ENCODE measurements around the gene UBTD1. TPM values are rescaled to one million over a fixed set of nuclear protein-coding genes. Genes with fewer than 3 reads are reported as not detected.

UBTD1 gene
- total RNA-seq, 6 experiments from 2014 or later = 5.4 to 8.8 (median 7.0) TPM

GRCh38 chr10:97612386-97612785 is 113.7 kb downstream of the UBTD1 start:
- H3K4me3 ChIP-seq = no peak overlapping the region
- ATAC-seq (peak; percentile 64 to 96 (median 86)), DNase-seq (peak in 1 of 3 donors; percentile 10)
- H3K9me3 ChIP-seq = no peaks in the 10 kb centered on the region
- intact Hi-C loops (cut with DNase I) = no loop called here
- TF ChIP-seq POLR2A (IDR thresholded peaks at IDR 0.05) = no peak
- TF ChIP-seq, protein P1, sequence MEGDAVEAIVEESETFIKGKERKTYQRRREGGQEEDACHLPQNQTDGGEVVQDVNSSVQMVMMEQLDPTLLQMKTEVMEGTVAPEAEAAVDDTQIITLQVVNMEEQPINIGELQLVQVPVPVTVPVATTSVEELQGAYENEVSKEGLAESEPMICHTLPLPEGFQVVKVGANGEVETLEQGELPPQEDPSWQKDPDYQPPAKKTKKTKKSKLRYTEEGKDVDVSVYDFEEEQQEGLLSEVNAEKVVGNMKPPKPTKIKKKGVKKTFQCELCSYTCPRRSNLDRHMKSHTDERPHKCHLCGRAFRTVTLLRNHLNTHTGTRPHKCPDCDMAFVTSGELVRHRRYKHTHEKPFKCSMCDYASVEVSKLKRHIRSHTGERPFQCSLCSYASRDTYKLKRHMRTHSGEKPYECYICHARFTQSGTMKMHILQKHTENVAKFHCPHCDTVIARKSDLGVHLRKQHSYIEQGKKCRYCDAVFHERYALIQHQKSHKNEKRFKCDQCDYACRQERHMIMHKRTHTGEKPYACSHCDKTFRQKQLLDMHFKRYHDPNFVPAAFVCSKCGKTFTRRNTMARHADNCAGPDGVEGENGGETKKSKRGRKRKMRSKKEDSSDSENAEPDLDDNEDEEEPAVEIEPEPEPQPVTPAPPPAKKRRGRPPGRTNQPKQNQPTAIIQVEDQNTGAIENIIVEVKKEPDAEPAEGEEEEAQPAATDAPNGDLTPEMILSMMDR (IDR thresholded peaks at IDR 0.05) = peak; percentile 40 to 70 (median 53)
- H3K27ac ChIP-seq = no peak overlapping the region
- 28% methylated on average over 2 of the region's 2 CpGs for WGBS (ENCODE audit: insufficient coverage, low coverage, low lambda C conversion rate, missing lambda C conversion rate)
- H3K27me3 ChIP-seq = no peaks in the 10 kb centered on the region
- peaks cover 0 to 14% (median under 1%) of the 10 kb centered on the region in 4 donors for H3K36me3 ChIP-seq
- no peaks in the 10 kb centered on the region for H3K4me1 ChIP-seq

- ATAC-seq (no peak), DNase-seq (no peak)
- H3K9me3 ChIP-seq = no peaks in the 10 kb centered on the region
- H3K4me1 ChIP-seq = peaks cover 0 to 4% (median 0%) of the 10 kb centered on the region in 4 donors
- TF ChIP-seq, protein P1 (IDR thresholded peaks at IDR 0.05) = no peak
- no peak for TF ChIP-seq POLR2A (IDR thresholded peaks at IDR 0.05)
- H3K27ac ChIP-seq = no peak overlapping the region
- no peak overlapping the region for H3K4me3 ChIP-seq
- no peaks in the 10 kb centered on the region for H3K36me3 ChIP-seq
- no peaks in the 10 kb centered on the region for H3K27me3 ChIP-seq
- whole genome bisulfite sequencing (ENCODE audit: insufficient coverage, low coverage, low lambda C conversion rate, missing lambda C conversion rate) = 91% methylated on average over 4 of the region's 4 CpGs
- intact Hi-C loops (cut with DNase I) = no loop called here
These were observed 119.6 kb downstream of the UBTD1 start for GRCh38 chr10:97618285-97618684.

DNA sequence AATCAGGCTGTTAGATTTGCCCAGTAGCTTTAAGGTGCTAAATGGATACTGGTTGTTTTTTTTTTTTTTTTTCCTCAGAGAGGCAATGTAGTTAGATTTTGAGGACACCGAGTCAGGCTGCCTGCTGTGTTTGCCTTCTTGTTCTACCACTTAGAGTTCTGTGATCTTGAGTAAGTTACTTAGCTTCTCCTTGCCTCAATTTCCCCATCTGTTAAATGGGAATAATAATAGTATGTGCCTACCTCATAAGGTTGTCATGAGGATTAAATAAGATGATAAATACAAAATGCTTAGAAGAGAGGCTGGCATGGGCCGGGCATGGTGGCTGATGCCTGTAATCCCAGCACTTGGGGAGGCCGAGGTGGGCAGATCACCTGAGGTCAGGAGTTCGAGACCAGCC is 120.0 kb downstream of the UBTD1 start:
- H3K27me3 ChIP-seq = no peaks in the 10 kb centered on the region
- H3K4me1 ChIP-seq = peaks cover 0 to 8% (median 0%) of the 10 kb centered on the region in 4 donors
- no peak overlapping the region for H3K4me3 ChIP-seq
- H3K9me3 ChIP-seq = no peaks in the 10 kb centered on the region
- DNase-seq = no peak
- no peaks in the 10 kb centered on the region for H3K36me3 ChIP-seq
- no peak overlapping the region for H3K27ac ChIP-seq
- intact Hi-C loops (cut with DNase I) = no loop called here
- 93% methylated on average over 4 of the region's 4 CpGs for WGBS (ENCODE audit: insufficient coverage, low coverage, low lambda C conversion rate, missing lambda C conversion rate)
- no peak for TF ChIP-seq POLR2A (IDR thresholded peaks at IDR 0.05)
- TF ChIP-seq, protein P1 (IDR thresholded peaks at IDR 0.05) = no peak
- no peak for ATAC-seq

Other genes with a start within 250 kb of the UBTD1 start
- 1 to 10 TPM; 2.3 to 5.5 (median 3.4) TPM for gene ARHGAP19, start 206.3 kb upstream of the UBTD1 start, total RNA-seq
- gene FRAT1, start 179.7 kb upstream of the UBTD1 start, total RNA-seq = 1 to 10 TPM; 3.5 to 8.5 (median 7.4) TPM
- 10 to 100 TPM in 2 of 6 experiments, 1 to 10 TPM in 4; 8.3 to 11.4 (median 9.7) TPM for gene FRAT2, start 164.2 kb upstream of the UBTD1 start, total RNA-seq
- 10 to 100 TPM in 3 of 6 experiments, 1 to 10 TPM in 3; 6.7 to 23.2 (median 10.2) TPM for gene RRP12, start 97.6 kb upstream of the UBTD1 start, total RNA-seq
- 100 to 1,000 TPM; 100 to 228 (median 162) TPM for gene PGAM1, start 72.7 kb upstream of the UBTD1 start, total RNA-seq
- gene EXOSC1, start 52.9 kb upstream of the UBTD1 start, total RNA-seq = 10 to 100 TPM in 5 of 6 experiments, 1 to 10 TPM in 1; 9.2 to 19.1 (median 11.8) TPM
- 10 to 100 TPM; 15.8 to 27.0 (median 22.8) TPM for gene ZDHHC16, start 52.7 kb upstream of the UBTD1 start, total RNA-seq
- 10 to 100 TPM; 18.7 to 40.7 (median 20.3) TPM for gene MMS19, start 502 bp upstream of the UBTD1 start, total RNA-seq
- gene ANKRD2, start 73.9 kb downstream of the UBTD1 start, total RNA-seq = under 1 TPM in 4 of 6 experiments, not detected in 2; 0.28 to 0.81 (median 0.50) TPM
- gene HOGA1, start 85.5 kb downstream of the UBTD1 start, total RNA-seq = 10 to 100 TPM; 16.8 to 92.9 (median 36.5) TPM
- gene C10orf62, start 90.8 kb downstream of the UBTD1 start, total RNA-seq = 1 to 10 TPM in 5 of 6 experiments, not detected in 1; 1.2 to 4.1 (median 2.2) TPM
- gene MORN4, start 134.6 kb downstream of the UBTD1 start, total RNA-seq = 1 to 10 TPM in 4 of 6 experiments, under 1 TPM in 2; 0.69 to 3.9 (median 1.6) TPM
- gene PI4K2A, start 141.7 kb downstream of the UBTD1 start, total RNA-seq = 10 to 100 TPM in 3 of 6 experiments, 1 to 10 TPM in 3; 6.2 to 18.1 (median 11.4) TPM
- 10 to 100 TPM; 10.3 to 27.0 (median 20.2) TPM for gene AVPI1, start 188.3 kb downstream of the UBTD1 start, total RNA-seq
- 1 to 10 TPM; 1.5 to 3.1 (median 2.3) TPM for gene MARVELD1, start 214.8 kb downstream of the UBTD1 start, total RNA-seq
- gene ZFYVE27, start 238.2 kb downstream of the UBTD1 start, total RNA-seq = 10 to 100 TPM in 5 of 6 experiments, 1 to 10 TPM in 1; 9.2 to 19.3 (median 12.6) TPM